Neural progenitor cell (in vitro differentiated cells): Measurements from ENCODE around the gene TMEM147. TPM values are rescaled to one million over a fixed set of nuclear protein-coding genes. Genes with fewer than 3 reads are reported as not detected.

ENCODE experiments used
- DNase-seq: peaks from one replicate; pipeline ENCODE4 v3.0.0-alpha.2; 2016; ENCODE audit warnings: low spot score
- H2AFZ ChIP-seq: fragments of 200-600 bp; sonication (generic); replicated peaks from 2 replicates; pipeline ENCODE4 v1.6.1; 2016; ENCODE audit warnings: antibody characterized with exemption
- H3F3A ChIP-seq: fragments of 200-600 bp; sonication (generic); 2 replicates; pipeline ENCODE4 v1.6.1; 2016; ENCODE audit warnings: antibody characterized with exemption, low read depth
- H3K27ac ChIP-seq: fragments of 200-600 bp; sonication (generic); 2 replicates; pipeline ENCODE4 v1.5.1; 2016; ENCODE audit warnings: mild to moderate bottlenecking
- H3K27me3 ChIP-seq: fragments of 200-600 bp; sonication (generic); 2 replicates; pipeline ENCODE4 v1.6.1; 2016; ENCODE audit warnings: mild to moderate bottlenecking, moderate library complexity
- H3K36me3 ChIP-seq: fragments of 200-600 bp; sonication (generic); 2 replicates; pipeline ENCODE4 v1.5.1; 2016
- H3K4me1 ChIP-seq: fragments of 200-600 bp; sonication (generic); 2 replicates; pipeline ENCODE4 v1.6.1; 2016; ENCODE audit warnings: mixed run types
- H3K4me2 ChIP-seq: fragments of 200-600 bp; sonication (generic); 2 replicates; pipeline ENCODE4 v1.6.1; 2016
- H3K4me3 ChIP-seq: fragments of 200-600 bp; sonication (generic); 2 replicates; pipeline ENCODE4 v1.5.1; 2016
- H3K79me2 ChIP-seq: fragments of 200-600 bp; sonication (generic); 2 replicates; pipeline ENCODE4 v1.6.1; 2016; ENCODE audit warnings: low read depth
- H3K9ac ChIP-seq: fragments of 200-600 bp; sonication (generic); 2 replicates; pipeline ENCODE4 v1.6.1; 2016
- H3K9me3 ChIP-seq: fragments of 200-600 bp; sonication (generic); 2 replicates; pipeline ENCODE4 v1.5.1; 2016; ENCODE audit warnings: low read depth
- H4K20me1 ChIP-seq: fragments of 200-600 bp; sonication (generic); 2 replicates; pipeline ENCODE4 v1.6.1; 2016; ENCODE audit warnings: low read depth
- H3K27ac Mint-ChIP-seq: 3 replicates; pipeline ENCODE4 v1.8.0; 2021; ENCODE audit warnings: mixed read lengths
- H3K27me3 Mint-ChIP-seq: 2 replicates; pipeline ENCODE4 v1.8.0; 2022; ENCODE audit warnings: low read depth, mild to moderate bottlenecking, inconsistent platforms, moderate library complexity, mixed read lengths; ENCODE audit not compliant: insufficient read depth
- H3K36me3 Mint-ChIP-seq: 3 replicates; pipeline ENCODE4 v1.8.0; 2021; ENCODE audit warnings: mixed read lengths
- H3K4me1 Mint-ChIP-seq: 3 replicates; pipeline ENCODE4 v1.8.0; 2021; ENCODE audit warnings: mixed read lengths
- H3K4me3 Mint-ChIP-seq: 3 replicates; pipeline ENCODE4 v1.8.0; 2021; ENCODE audit warnings: mild to moderate bottlenecking, moderate library complexity, mixed read lengths
- H3K9me3 Mint-ChIP-seq: 3 replicates; pipeline ENCODE4 v1.8.0; 2020; ENCODE audit warnings: mixed read lengths
- EZH2 ChIP-seq: fragments of 200-600 bp; sonication (generic); IDR thresholded peaks from 2 replicates; pipeline ENCODE4 v1.6.1; 2017; ENCODE audit warnings: antibody characterized with exemption, mild to moderate bottlenecking, moderate library complexity
- EZH2phosphoT487 ChIP-seq: fragments of 200-600 bp; sonication (generic); IDR thresholded peaks from 2 replicates; pipeline ENCODE4 v1.6.1; 2017; ENCODE audit warnings: antibody characterized with exemption
- total RNA-seq: library from RNA; depleted of rRNA; stranded (reverse); fragments of >200 nt; gene quantifications from 2 replicates; pipeline ENCODE4 v1.2.3, GENCODE V29; 2015; ENCODE audit warnings: low replicate concordance
- TF ChIP-seq, protein P1 (sequence below): fragments of 200-600 bp; sonication (generic); IDR thresholded peaks from 2 replicates; pipeline ENCODE4 v1.5.1; 2017; ENCODE audit warnings: antibody characterized with exemption, mild to moderate bottlenecking

Gene TMEM147
- total RNA-seq, 1 donor from 2014 or later, result 57.8 TPM

DNA sequence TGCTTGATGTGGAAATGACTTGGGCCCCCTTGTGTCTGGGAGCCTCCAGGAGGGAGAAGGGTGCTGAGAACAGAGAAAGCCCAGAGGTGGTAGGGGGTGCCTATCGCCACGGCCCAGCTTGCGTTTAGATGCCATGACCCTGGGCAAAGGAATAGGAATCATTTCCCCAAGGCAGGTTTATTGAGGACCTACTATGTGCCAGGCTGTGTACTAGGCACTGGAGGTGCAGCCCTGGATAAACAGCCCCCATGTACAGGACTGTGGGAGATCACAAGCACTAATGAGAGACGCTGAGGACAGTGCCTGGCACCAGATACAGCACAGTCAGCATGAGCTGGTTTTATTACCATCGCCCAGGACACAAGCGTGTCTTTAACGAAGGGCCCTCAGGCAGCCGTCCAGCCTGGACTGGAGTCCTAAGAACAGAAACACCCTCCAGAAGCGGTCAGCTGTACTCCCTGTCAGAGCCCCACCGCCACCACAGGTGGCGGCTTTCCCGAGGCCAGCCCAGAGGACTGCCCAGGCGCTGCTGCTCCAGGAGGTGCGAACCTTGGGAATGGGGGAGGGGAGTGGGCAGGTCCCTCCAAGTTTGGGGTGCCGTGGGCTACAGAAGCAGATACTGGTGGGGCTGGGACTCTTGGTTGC is 4.6 kb downstream of the TMEM147 start:
- Mint-ChIP-seq H3K9me3 (no peaks in the 10 kb centered on the region), H3K36me3 (peaks cover 3% of the 10 kb centered on the region), H3K4me3 (no peak overlapping the region), H3K27ac (no peak overlapping the region), H3K27me3 (peaks cover 8% of the 10 kb centered on the region), H3K4me1 (peaks cover 22% of the 10 kb centered on the region)
- no peak for DNase-seq
- Histone ChIP-seq H3K4me3 (no peak overlapping the region), H3K36me3 (no peaks in the 10 kb centered on the region), H3K4me2 (no peak overlapping the region), H3K9me3 (no peaks in the 10 kb centered on the region), H3K9ac (no peak overlapping the region), H4K20me1 (peaks cover 18% of the 10 kb centered on the region), H3F3A (no peaks in the 10 kb centered on the region), H3K27me3 (peaks cover 3% of the 10 kb centered on the region), H3K4me1 (peaks cover 7% of the 10 kb centered on the region), H3K79me2 (peaks cover 20% of the 10 kb centered on the region), H2AFZ (no peak overlapping the region), H3K27ac (no peak overlapping the region)
- TF ChIP-seq, protein P1, sequence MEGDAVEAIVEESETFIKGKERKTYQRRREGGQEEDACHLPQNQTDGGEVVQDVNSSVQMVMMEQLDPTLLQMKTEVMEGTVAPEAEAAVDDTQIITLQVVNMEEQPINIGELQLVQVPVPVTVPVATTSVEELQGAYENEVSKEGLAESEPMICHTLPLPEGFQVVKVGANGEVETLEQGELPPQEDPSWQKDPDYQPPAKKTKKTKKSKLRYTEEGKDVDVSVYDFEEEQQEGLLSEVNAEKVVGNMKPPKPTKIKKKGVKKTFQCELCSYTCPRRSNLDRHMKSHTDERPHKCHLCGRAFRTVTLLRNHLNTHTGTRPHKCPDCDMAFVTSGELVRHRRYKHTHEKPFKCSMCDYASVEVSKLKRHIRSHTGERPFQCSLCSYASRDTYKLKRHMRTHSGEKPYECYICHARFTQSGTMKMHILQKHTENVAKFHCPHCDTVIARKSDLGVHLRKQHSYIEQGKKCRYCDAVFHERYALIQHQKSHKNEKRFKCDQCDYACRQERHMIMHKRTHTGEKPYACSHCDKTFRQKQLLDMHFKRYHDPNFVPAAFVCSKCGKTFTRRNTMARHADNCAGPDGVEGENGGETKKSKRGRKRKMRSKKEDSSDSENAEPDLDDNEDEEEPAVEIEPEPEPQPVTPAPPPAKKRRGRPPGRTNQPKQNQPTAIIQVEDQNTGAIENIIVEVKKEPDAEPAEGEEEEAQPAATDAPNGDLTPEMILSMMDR, result no peak
- no peak for TF ChIP-seq EZH2phosphoT487

DNA sequence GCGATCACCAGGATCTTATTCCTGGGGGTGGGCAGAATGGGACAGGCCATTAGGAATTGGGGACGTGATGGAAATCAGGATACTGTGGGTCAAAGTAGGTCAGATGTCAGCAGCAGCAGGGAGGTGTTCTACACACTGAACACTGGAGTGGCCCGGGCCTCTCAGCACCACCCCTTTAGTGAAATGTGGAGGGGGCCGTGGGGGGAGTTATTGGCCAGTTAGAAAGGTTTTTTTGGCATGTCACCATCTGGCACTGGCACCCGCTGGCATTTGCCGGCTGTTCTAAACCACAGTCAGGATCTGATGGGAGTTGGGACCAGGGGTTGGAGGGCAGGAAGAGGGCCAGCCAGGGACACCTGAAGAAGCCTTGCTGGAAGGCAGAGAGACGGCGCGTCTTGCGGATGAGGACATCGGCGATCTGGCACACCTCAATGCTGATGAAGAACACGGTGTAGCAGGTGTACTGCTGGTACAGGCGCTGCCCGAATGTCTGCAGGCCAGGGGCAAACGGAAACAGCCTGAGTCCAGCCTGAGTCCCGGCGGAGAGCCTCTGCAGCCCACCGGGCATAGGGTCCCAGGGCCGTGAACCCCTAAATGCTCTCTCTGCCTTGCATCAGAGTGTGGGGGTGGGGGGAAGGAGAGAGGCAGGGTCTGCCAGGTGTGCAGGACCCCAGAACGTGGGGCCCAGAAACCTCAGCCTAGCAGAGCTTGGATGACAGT is 5.8 kb downstream of the TMEM147 start:
- H3K27me3 Mint-ChIP-seq, result peaks cover 11% of the 10 kb centered on the region
- no peak overlapping the region for H3K27ac Mint-ChIP-seq
- TF ChIP-seq, protein P1, result no peak
- H3K27me3 ChIP-seq, result peaks cover 8% of the 10 kb centered on the region
- H3K4me1 Mint-ChIP-seq, result peaks cover 25% of the 10 kb centered on the region
- no peak for DNase-seq
- no peaks in the 10 kb centered on the region for H3K9me3 ChIP-seq
- H3K27ac ChIP-seq, result no peak overlapping the region
- peaks cover 3% of the 10 kb centered on the region for H3K36me3 Mint-ChIP-seq
- H3K4me3 Mint-ChIP-seq, result no peak overlapping the region
- H3K79me2 ChIP-seq, result peaks cover 12% of the 10 kb centered on the region
- no peaks in the 10 kb centered on the region for H3K36me3 ChIP-seq
- H3K4me1 ChIP-seq, result peaks cover 4% of the 10 kb centered on the region
- H3F3A ChIP-seq, result no peaks in the 10 kb centered on the region
- no peaks in the 10 kb centered on the region for H3K9me3 Mint-ChIP-seq
- no peak overlapping the region for H3K4me2 ChIP-seq
- peaks cover 16% of the 10 kb centered on the region for H4K20me1 ChIP-seq
- no peak overlapping the region for H3K9ac ChIP-seq
- no peak overlapping the region for H3K4me3 ChIP-seq
- no peak overlapping the region for H2AFZ ChIP-seq

DNA sequence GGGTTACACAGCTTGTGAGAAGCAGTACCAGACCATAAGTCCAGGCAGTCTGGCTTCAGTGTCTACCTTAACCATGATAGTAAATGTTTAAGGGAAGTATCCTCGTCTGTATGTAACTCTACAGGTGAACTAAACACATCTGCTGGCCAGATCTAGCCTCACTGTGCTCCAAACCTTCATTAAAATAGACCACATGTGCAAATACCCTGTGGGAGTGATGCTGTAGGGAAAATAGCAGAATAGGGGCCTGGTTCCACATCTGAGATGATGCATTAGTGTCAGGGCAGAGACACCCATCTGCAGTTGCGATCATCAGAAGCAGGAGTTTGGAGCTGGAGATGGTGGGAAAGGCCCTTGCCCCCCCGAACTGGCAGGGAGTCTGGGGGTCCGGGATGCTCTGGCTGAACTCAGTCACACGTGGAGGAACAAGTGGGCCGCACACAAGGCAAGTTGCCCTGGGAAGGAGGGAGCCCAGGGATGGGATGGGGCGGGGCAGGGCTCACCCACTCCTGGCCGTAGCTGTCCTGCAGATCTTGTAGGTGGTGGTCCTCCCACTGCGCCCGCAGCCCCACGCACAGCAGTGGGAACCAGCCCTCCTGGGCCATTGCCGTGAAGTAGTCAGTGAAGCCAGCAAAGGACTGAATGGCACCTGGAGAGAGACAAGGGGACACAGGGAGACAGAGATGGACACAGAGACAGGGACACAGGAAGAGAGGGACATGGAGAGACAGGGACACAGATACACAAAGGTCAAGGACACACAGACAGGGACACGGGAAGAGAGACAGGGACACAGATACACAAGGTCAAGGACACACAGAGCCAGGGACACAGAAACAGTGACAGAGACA is 7.3 kb downstream of the TMEM147 start:
- peaks cover 22% of the 10 kb centered on the region for H3K27me3 ChIP-seq
- DNase-seq, result no peak
- TF ChIP-seq EZH2 (no peak), EZH2phosphoT487 (no peak)
- TF ChIP-seq, protein P1, result no peak
- H2AFZ ChIP-seq, result no peak overlapping the region
- H3F3A ChIP-seq, result peaks cover 11% of the 10 kb centered on the region
- peaks cover 15% of the 10 kb centered on the region for H3K27me3 Mint-ChIP-seq
- peaks cover 7% of the 10 kb centered on the region for H4K20me1 ChIP-seq
- no peaks in the 10 kb centered on the region for H3K4me1 ChIP-seq
- H3K36me3 Mint-ChIP-seq, result peaks cover 3% of the 10 kb centered on the region
- no peak overlapping the region for H3K4me2 ChIP-seq
- H3K79me2 ChIP-seq, result no peaks in the 10 kb centered on the region
- H3K4me3 Mint-ChIP-seq, result no peak overlapping the region
- no peak overlapping the region for H3K27ac ChIP-seq
- H3K9ac ChIP-seq, result no peak overlapping the region
- no peaks in the 10 kb centered on the region for H3K36me3 ChIP-seq
- H3K4me3 ChIP-seq, result no peak overlapping the region
- no peaks in the 10 kb centered on the region for H3K9me3 ChIP-seq
- H3K9me3 Mint-ChIP-seq, result no peaks in the 10 kb centered on the region
- peaks cover 17% of the 10 kb centered on the region for H3K4me1 Mint-ChIP-seq
- no peak overlapping the region for H3K27ac Mint-ChIP-seq
